Muscle layer of duodenum (tissue), 2 donors: ENCODE measurements around the gene CHKA.
A peak's percentile ranks its signal among the peaks of the same experiment; 100 is the strongest.

ENCODE experiments used
- H3K27ac ChIP-seq: one replicate; pipeline ENCODE4 v1.7.0; 2013; ENCODE audit warnings: mild to moderate bottlenecking, low read length
- H3K27me3 ChIP-seq: one replicate; pipeline ENCODE4 v1.7.0; 2013; ENCODE audit warnings: low read depth, mild to moderate bottlenecking, control low read depth, low read length
- H3K36me3 ChIP-seq, 2 donors: one replicate each; pipeline ENCODE4 v1.7.0; 2013; ENCODE audit warnings: low read length in 2 of 2, control low read depth in 1 of 2, mild to moderate bottlenecking in 1 of 2; ENCODE audit not compliant: insufficient read depth in 2 of 2, control insufficient read depth in 1 of 2
- H3K4me1 ChIP-seq, 2 donors: one replicate each; pipeline ENCODE4 v1.7.0; 2013; ENCODE audit warnings: low read length in 2 of 2, mild to moderate bottlenecking in 2 of 2, control low read depth in 1 of 2, moderate library complexity in 1 of 2; ENCODE audit not compliant: insufficient read depth in 2 of 2, control insufficient read depth in 1 of 2
- H3K4me3 ChIP-seq, 2 donors: one replicate each; pipeline ENCODE4 v1.7.0; 2013; ENCODE audit warnings: low read length in 2 of 2, low read depth in 1 of 2, mild to moderate bottlenecking in 1 of 2
- H3K9me3 ChIP-seq, 2 donors: one replicate each; pipeline ENCODE4 v1.7.0; 2013; ENCODE audit warnings: low read length in 2 of 2, control low read depth in 1 of 2, mild to moderate bottlenecking in 1 of 2; ENCODE audit not compliant: control insufficient read depth in 1 of 2
- donor health status: healthy.

CHKA gene

GRCh38 chr11:68035266-68035876, 85.8 kb downstream of the CHKA start:
- no peaks in the 10 kb centered on the region for H3K27me3 ChIP-seq
- H3K9me3 ChIP-seq = no peaks in the 10 kb centered on the region
- no peak overlapping the region for H3K4me3 ChIP-seq
- H3K27ac ChIP-seq = no peak overlapping the region
- peaks cover 13 to 54% of the 10 kb centered on the region in 2 donors for H3K4me1 ChIP-seq
- H3K36me3 ChIP-seq = peaks cover 6 to 20% of the 10 kb centered on the region in 2 donors

- H3K4me3 ChIP-seq = no peak overlapping the region
- H3K9me3 ChIP-seq = no peaks in the 10 kb centered on the region
- no peak overlapping the region for H3K27ac ChIP-seq
- H3K27me3 ChIP-seq = no peaks in the 10 kb centered on the region
- H3K4me1 ChIP-seq = peaks cover 13 to 50% of the 10 kb centered on the region in 2 donors
- H3K36me3 ChIP-seq = peaks cover 6 to 20% of the 10 kb centered on the region in 2 donors
These were observed 87.5 kb downstream of the CHKA start for GRCh38 chr11:68033708-68034045.

- H3K4me3 ChIP-seq = no peak overlapping the region
- no peaks in the 10 kb centered on the region for H3K9me3 ChIP-seq
- peaks cover 9 to 45% of the 10 kb centered on the region in 2 donors for H3K4me1 ChIP-seq
- H3K27ac ChIP-seq = no peak overlapping the region
- peaks cover 6 to 20% of the 10 kb centered on the region in 2 donors for H3K36me3 ChIP-seq
- H3K27me3 ChIP-seq = no peaks in the 10 kb centered on the region
These were observed 88.0 kb downstream of the CHKA start for GRCh38 chr11:68032997-68033707.

- no peaks in the 10 kb centered on the region for H3K27me3 ChIP-seq
- peak overlapping the region in 1 of 2 donors; percentile 81 for H3K4me3 ChIP-seq
- peaks cover 6 to 24% of the 10 kb centered on the region in 2 donors for H3K36me3 ChIP-seq
- no peaks in the 10 kb centered on the region for H3K9me3 ChIP-seq
- no peak overlapping the region for H3K27ac ChIP-seq
- peaks cover 6 to 34% of the 10 kb centered on the region in 2 donors for H3K4me1 ChIP-seq
These were observed 89.2 kb downstream of the CHKA start for GRCh38 chr11:68032003-68032402.

- Histone ChIP-seq H3K4me1 (peaks cover 6 to 28% of the 10 kb centered on the region in 2 donors), H3K27me3 (no peaks in the 10 kb centered on the region), H3K4me3 (peak overlapping the region; percentile 81 to 93), H3K27ac (peak overlapping the region; percentile 90), H3K36me3 (peaks cover 6 to 26% of the 10 kb centered on the region in 2 donors), H3K9me3 (no peaks in the 10 kb centered on the region)
These were observed 90.1 kb downstream of the CHKA start for GRCh38 chr11:68031144-68031464.

GRCh38 chr11:68030318-68031143, 90.7 kb downstream of the CHKA start, which contains the start of gene NDUFS8:
TSS of gene NDUFS8 (plus strand) at chr11:68030681. CDS start at chr11:68032152, 1,471 bp downstream.
- Histone ChIP-seq H3K27ac (peak within 1 kb of the TSS; percentile 90), H3K9me3 (no peaks in the 10 kb centered on the region), H3K36me3 (peaks cover 10 to 29% of the 10 kb centered on the region in 2 donors), H3K27me3 (no peaks in the 10 kb centered on the region), H3K4me3 (peak within 1 kb of the TSS; percentile 81 to 93), H3K4me1 (peaks cover 6 to 27% of the 10 kb centered on the region in 2 donors)

- H3K4me3 ChIP-seq = no peak overlapping the region
- H3K36me3 ChIP-seq = peaks cover 13 to 40% of the 10 kb centered on the region in 2 donors
- no peaks in the 10 kb centered on the region for H3K27me3 ChIP-seq
- peaks cover 6 to 24% of the 10 kb centered on the region in 2 donors for H3K4me1 ChIP-seq
- no peak overlapping the region for H3K27ac ChIP-seq
- peaks cover 0 to 2% of the 10 kb centered on the region in 2 donors for H3K9me3 ChIP-seq
These were observed 92.2 kb downstream of the CHKA start for GRCh38 chr11:68028802-68029545.

- H3K36me3 ChIP-seq = peaks cover 10 to 37% of the 10 kb centered on the region in 2 donors
- H3K9me3 ChIP-seq = peaks cover 0 to 4% of the 10 kb centered on the region in 2 donors
- H3K4me1 ChIP-seq = peaks cover 6 to 22% of the 10 kb centered on the region in 2 donors
- H3K27ac ChIP-seq = no peak overlapping the region
- no peaks in the 10 kb centered on the region for H3K27me3 ChIP-seq
- no peak overlapping the region for H3K4me3 ChIP-seq
These were observed 93.5 kb downstream of the CHKA start for GRCh38 chr11:68027667-68028066.

GRCh38 chr11:68026391-68027105, 94.6 kb downstream of the CHKA start:
- H3K4me1 ChIP-seq = peaks cover under 1 to 11% of the 10 kb centered on the region in 2 donors
- peaks cover 0 to 4% of the 10 kb centered on the region in 2 donors for H3K9me3 ChIP-seq
- no peaks in the 10 kb centered on the region for H3K27me3 ChIP-seq
- no peak overlapping the region for H3K4me3 ChIP-seq
- H3K27ac ChIP-seq = no peak overlapping the region
- peaks cover 10 to 41% of the 10 kb centered on the region in 2 donors for H3K36me3 ChIP-seq

- Histone ChIP-seq H3K4me3 (no peak overlapping the region), H3K27me3 (no peaks in the 10 kb centered on the region), H3K27ac (no peak overlapping the region), H3K9me3 (peaks cover 0 to 4% of the 10 kb centered on the region in 2 donors), H3K4me1 (peaks cover 0 to 6% of the 10 kb centered on the region in 2 donors), H3K36me3 (peaks cover 10 to 41% of the 10 kb centered on the region in 2 donors)
These were observed 96.1 kb downstream of the CHKA start for GRCh38 chr11:68025047-68025446.
